Spinal cord (tissue), 10 donors: Measurements from ENCODE around the gene BCL11A. TPM values are rescaled to one million over a fixed set of nuclear protein-coding genes. Genes with fewer than 3 reads are reported as not detected.

ENCODE experiments used
- DNase-seq, 6 donors: peaks; one replicate each; pipeline versions ENCODE4 v3.0.0 to v3.0.0-alpha.2; 2013 to 2015; ENCODE audit warnings: low spot score in 6 of 6, low read depth in 4 of 6
- H3K27ac ChIP-seq: one replicate; pipeline ENCODE4 v1.5.1; 2013; ENCODE audit warnings: low read depth, low read length, control low read depth
- H3K27me3 ChIP-seq: one replicate; pipeline ENCODE4 v1.6.1; 2013; ENCODE audit warnings: low read length; ENCODE audit not compliant: control insufficient read depth, insufficient read depth
- H3K36me3 ChIP-seq: one replicate; pipeline ENCODE4 v1.6.1; 2013; ENCODE audit warnings: low read length; ENCODE audit not compliant: control insufficient read depth, insufficient read depth
- H3K4me1 ChIP-seq: one replicate; pipeline ENCODE4 v1.6.1; 2013; ENCODE audit warnings: low read length; ENCODE audit not compliant: control insufficient read depth, insufficient read depth
- H3K4me3 ChIP-seq: one replicate; pipeline ENCODE4 v1.5.1; 2013; ENCODE audit warnings: low read depth, low read length, control low read depth
- H3K9me3 ChIP-seq: one replicate; pipeline ENCODE4 v1.6.1; 2013; ENCODE audit warnings: low read length; ENCODE audit not compliant: control insufficient read depth, insufficient read depth
- WGBS: methylation state at CpG from one replicate; pipeline ENCODE4 v1.1.5; 2013; ENCODE audit warnings: missing lambda C conversion rate; ENCODE audit not compliant: insufficient coverage; 5-methylcytosine and 5-hydroxymethylcytosine counted together
- polyA plus RNA-seq, 2 donors: library from polyadenylated mRNA; unstranded; fragments of 120-200 nt; gene quantifications; one replicate each; pipeline ENCODE4 v1.2.1, GENCODE V29; 2013; ENCODE audit not compliant: insufficient read length in 2 of 2
- total RNA-seq, 2 donors: library from RNA; depleted of rRNA in 1 of 2; stranded (reverse); fragments of 120-200 nt in 1 of 2; fragments of >200 nt in 1 of 2; gene quantifications; one replicate each; pipeline versions ENCODE4 v1.2.3 to v1.2.4, GENCODE V29; 2013 to 2014
- donor health status: healthy.

BCL11A gene
- total and polyA plus RNA-seq, 4 donors = 14.9 to 61.6 (median 43.8) TPM

- Histone ChIP-seq H3K27ac (no peak overlapping the region), H3K36me3 (no peaks in the 10 kb centered on the region), H3K4me1 (no peaks in the 10 kb centered on the region), H3K9me3 (peaks cover 3% of the 10 kb centered on the region), H3K4me3 (no peak overlapping the region), H3K27me3 (peaks cover 8% of the 10 kb centered on the region)
- no peak for DNase-seq
- no CpG with 5 or more reads among the region's 4 CpGs for WGBS
Measured at GRCh38 chr2:60413069-60413813, 140.2 kb downstream of the BCL11A start.

- H3K4me3 ChIP-seq = no peak overlapping the region
- no peak for DNase-seq
- H3K36me3 ChIP-seq = no peaks in the 10 kb centered on the region
- peaks cover 8% of the 10 kb centered on the region for H3K27me3 ChIP-seq
- no peaks in the 10 kb centered on the region for H3K4me1 ChIP-seq
- 86% methylated on average over 1 of the region's 5 CpGs for WGBS
- no peak overlapping the region for H3K27ac ChIP-seq
- peaks cover 3% of the 10 kb centered on the region for H3K9me3 ChIP-seq
Measured at GRCh38 chr2:60412620-60413019, 140.8 kb downstream of the BCL11A start.

GRCh38 chr2:60412027-60412426 lies 141.4 kb downstream of the BCL11A start:
- no peak overlapping the region for H3K27ac ChIP-seq
- H3K4me1 ChIP-seq = no peaks in the 10 kb centered on the region
- H3K9me3 ChIP-seq = peaks cover 3% of the 10 kb centered on the region
- no peak overlapping the region for H3K4me3 ChIP-seq
- no peaks in the 10 kb centered on the region for H3K36me3 ChIP-seq
- WGBS = 97% methylated on average over 6 of the region's 6 CpGs
- peaks cover 8% of the 10 kb centered on the region for H3K27me3 ChIP-seq
- DNase-seq = no peak

- no peak overlapping the region for H3K27ac ChIP-seq
- peaks cover 8% of the 10 kb centered on the region for H3K27me3 ChIP-seq
- H3K4me3 ChIP-seq = no peak overlapping the region
- H3K36me3 ChIP-seq = no peaks in the 10 kb centered on the region
- no peaks in the 10 kb centered on the region for H3K4me1 ChIP-seq
- H3K9me3 ChIP-seq = peaks cover 3% of the 10 kb centered on the region
- WGBS = no CpG with 5 or more reads among the region's 3 CpGs
- DNase-seq = no peak
Measured at GRCh38 chr2:60411295-60411694, 142.2 kb downstream of the BCL11A start.

- DNase-seq = no peak
- H3K36me3 ChIP-seq = no peaks in the 10 kb centered on the region
- peaks cover 3% of the 10 kb centered on the region for H3K9me3 ChIP-seq
- H3K4me1 ChIP-seq = no peaks in the 10 kb centered on the region
- H3K27ac ChIP-seq = no peak overlapping the region
- 64% methylated on average over 13 of the region's 17 CpGs for WGBS
- H3K4me3 ChIP-seq = no peak overlapping the region
- H3K27me3 ChIP-seq = peaks cover 8% of the 10 kb centered on the region
Measured at GRCh38 chr2:60410456-60411146, 142.9 kb downstream of the BCL11A start.

GRCh38 chr2:60409531-60409871 lies 144.0 kb downstream of the BCL11A start:
- Histone ChIP-seq H3K27ac (no peak overlapping the region), H3K4me3 (no peak overlapping the region), H3K27me3 (peaks cover 8% of the 10 kb centered on the region), H3K4me1 (no peaks in the 10 kb centered on the region), H3K9me3 (no peaks in the 10 kb centered on the region), H3K36me3 (no peaks in the 10 kb centered on the region)
- WGBS = 58% methylated on average over 7 of the region's 8 CpGs
- DNase-seq = peak in 1 of 6 donors; percentile 9

- no peak for DNase-seq
- no peaks in the 10 kb centered on the region for H3K36me3 ChIP-seq
- 86% methylated on average over 7 of the region's 8 CpGs for WGBS
- H3K27ac ChIP-seq = no peak overlapping the region
- H3K4me3 ChIP-seq = no peak overlapping the region
- H3K27me3 ChIP-seq = peaks cover 8% of the 10 kb centered on the region
- H3K9me3 ChIP-seq = no peaks in the 10 kb centered on the region
- no peaks in the 10 kb centered on the region for H3K4me1 ChIP-seq
Measured at GRCh38 chr2:60408811-60409530, 144.5 kb downstream of the BCL11A start.

GRCh38 chr2:60408207-60408606 lies 145.2 kb downstream of the BCL11A start:
- WGBS = no CpG with 5 or more reads among the region's 1 CpG
- DNase-seq = no peak
- no peak overlapping the region for H3K27ac ChIP-seq
- H3K4me1 ChIP-seq = no peaks in the 10 kb centered on the region
- no peaks in the 10 kb centered on the region for H3K9me3 ChIP-seq
- H3K4me3 ChIP-seq = no peak overlapping the region
- H3K27me3 ChIP-seq = peaks cover 8% of the 10 kb centered on the region
- H3K36me3 ChIP-seq = no peaks in the 10 kb centered on the region

- Histone ChIP-seq H3K4me3 (no peak overlapping the region), H3K27me3 (peaks cover 8% of the 10 kb centered on the region), H3K9me3 (no peaks in the 10 kb centered on the region), H3K36me3 (no peaks in the 10 kb centered on the region), H3K27ac (no peak overlapping the region), H3K4me1 (no peaks in the 10 kb centered on the region)
- 31% methylated on average over 2 of the region's 2 CpGs for WGBS
- DNase-seq = no peak
Measured at GRCh38 chr2:60407398-60407797, 146.1 kb downstream of the BCL11A start.
